Measurements from ENCODE around the gene NTNG1.
"Not testable (repeated sequence)": the region's sequence is repeated elsewhere in the genome, so short reads cannot be mapped to it uniquely, and the experiment has no call there.

The NTNG1 gene

GRCh38 chr1:107228704-107229371 is 88.0 kb downstream of the NTNG1 start:
- DNase-seq (ENCODE audit: low spot score) = no peak
- in situ Hi-C loops (cut with MboI; ENCODE audit: low sequenced_read_pairs, unreplicated experiment) = no loop called here
- TF ChIP-seq CTCF (IDR thresholded peaks at IDR 0.05; ENCODE audit: borderline replicate concordance, control extremely low read depth, extremely low read depth, insufficient read depth, missing control alignments) = no peak

- no peak for TF ChIP-seq CTCF (IDR thresholded peaks at IDR 0.05; ENCODE audit: borderline replicate concordance, control extremely low read depth, extremely low read depth, insufficient read depth, missing control alignments)
- in situ Hi-C loops (cut with MboI; ENCODE audit: low sequenced_read_pairs, unreplicated experiment) = no loop called here
- DNase-seq (ENCODE audit: low spot score) = no peak
These were observed 88.9 kb downstream of the NTNG1 start for GRCh38 chr1:107229711-107230110.

- in situ Hi-C loops (cut with MboI; ENCODE audit: low sequenced_read_pairs, unreplicated experiment) = no loop called here
- TF ChIP-seq CTCF (IDR thresholded peaks at IDR 0.05; ENCODE audit: borderline replicate concordance, control extremely low read depth, extremely low read depth, insufficient read depth, missing control alignments) = no peak
- no peak for DNase-seq (ENCODE audit: low spot score)
These were observed 89.3 kb downstream of the NTNG1 start for GRCh38 chr1:107230121-107230520.

- in situ Hi-C loops (cut with MboI; ENCODE audit: low sequenced_read_pairs, unreplicated experiment) = no loop called here
- no peak for DNase-seq (ENCODE audit: low spot score)
These were observed 90.5 kb downstream of the NTNG1 start for GRCh38 chr1:107231291-107231690.

GRCh38 chr1:107232426-107232825 is 91.6 kb downstream of the NTNG1 start:
- in situ Hi-C loops (cut with MboI; ENCODE audit: low sequenced_read_pairs, unreplicated experiment) = no loop called here
- no peak for DNase-seq (ENCODE audit: low spot score)
- no peak for TF ChIP-seq CTCF (IDR thresholded peaks at IDR 0.05; ENCODE audit: borderline replicate concordance, control extremely low read depth, extremely low read depth, insufficient read depth, missing control alignments)

More at GRCh38 chr1:107231291-107231690, 90.5 kb downstream of the NTNG1 start:
- TF ChIP-seq CTCF (IDR thresholded peaks at IDR 0.05; ENCODE audit: borderline replicate concordance, control extremely low read depth, extremely low read depth, insufficient read depth, missing control alignments) = no peak

- in situ Hi-C loops (cut with MboI; ENCODE audit: low sequenced_read_pairs, unreplicated experiment); DNase-seq (ENCODE audit: low spot score): not testable (repeated sequence)
These were observed 95.9 kb downstream of the NTNG1 start for GRCh38 chr1:107236760-107237159.

- DNase-seq (ENCODE audit: low spot score) = no peak
- TF ChIP-seq CTCF (IDR thresholded peaks at IDR 0.05; ENCODE audit: borderline replicate concordance, control extremely low read depth, extremely low read depth, insufficient read depth, missing control alignments) = no peak
- in situ Hi-C loops (cut with MboI; ENCODE audit: low sequenced_read_pairs, unreplicated experiment) = no loop called here
These were observed 102.6 kb downstream of the NTNG1 start for GRCh38 chr1:107243461-107243860.

Measured in GM13976 (cell line).